GM18526 (cell line): Measurements from ENCODE around the gene TMIE.

Experiments used
- POLR2A ChIP-seq: IDR thresholded peaks from 3 replicates; pipeline ENCODE4 v1.6.1; 2011; ENCODE audit not compliant: insufficient read length; ENCODE audit errors: extremely low read depth

Gene TMIE

DNA sequence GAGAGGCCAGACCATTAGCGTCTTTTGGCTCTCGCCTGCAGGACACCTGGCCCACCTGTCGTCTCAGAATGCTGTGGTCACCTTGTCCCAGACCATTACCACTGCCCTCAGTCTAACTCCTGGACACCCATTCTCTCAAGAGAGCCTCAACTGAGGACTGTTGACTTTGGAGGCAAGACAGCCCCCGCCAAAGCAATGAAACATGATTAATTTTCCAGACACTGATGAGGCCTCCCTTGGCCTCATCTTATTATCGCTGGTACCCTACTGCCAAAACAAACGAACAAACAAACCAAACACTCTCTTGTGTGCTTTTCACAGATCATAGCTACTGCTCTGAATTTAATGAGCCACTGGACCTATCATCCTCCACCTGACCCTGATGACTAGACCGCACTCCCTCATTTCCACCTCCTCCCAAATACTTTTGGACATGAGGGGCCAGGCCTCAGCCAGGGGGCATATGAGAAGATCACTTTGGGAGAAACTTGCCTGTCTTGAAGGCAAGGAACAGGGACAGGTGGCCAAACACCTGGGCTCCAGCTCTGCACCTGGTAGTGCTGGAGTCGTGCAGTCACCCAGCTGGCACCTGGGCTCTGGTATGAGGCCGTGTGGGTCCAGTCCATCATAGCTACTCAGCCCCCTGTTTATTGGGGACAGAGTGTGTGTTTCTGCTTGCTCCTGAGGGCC, 35.3 kb upstream of the TMIE start:
- no peak for TF ChIP-seq POLR2A

DNA sequence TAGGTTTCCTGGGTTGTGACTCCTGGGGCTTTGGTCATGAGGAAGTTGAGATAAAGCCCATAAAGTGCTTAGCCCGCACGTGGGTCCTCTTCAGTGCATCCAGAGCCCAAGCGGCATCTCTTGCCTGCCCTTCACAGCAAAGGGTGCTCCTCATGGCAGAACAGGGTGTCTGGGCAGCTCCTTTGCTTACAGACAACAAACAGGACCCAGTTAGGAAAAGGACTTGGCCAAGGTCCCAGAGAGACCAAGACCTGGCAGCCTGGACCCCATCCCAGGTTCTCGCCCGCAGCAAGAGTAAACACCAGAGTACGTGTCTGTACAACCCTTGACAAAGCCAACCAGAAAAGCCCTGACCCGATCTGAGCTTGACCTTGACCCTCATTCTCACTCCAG, 34.7 kb upstream of the TMIE start:
- TF ChIP-seq POLR2A, result no peak

DNA sequence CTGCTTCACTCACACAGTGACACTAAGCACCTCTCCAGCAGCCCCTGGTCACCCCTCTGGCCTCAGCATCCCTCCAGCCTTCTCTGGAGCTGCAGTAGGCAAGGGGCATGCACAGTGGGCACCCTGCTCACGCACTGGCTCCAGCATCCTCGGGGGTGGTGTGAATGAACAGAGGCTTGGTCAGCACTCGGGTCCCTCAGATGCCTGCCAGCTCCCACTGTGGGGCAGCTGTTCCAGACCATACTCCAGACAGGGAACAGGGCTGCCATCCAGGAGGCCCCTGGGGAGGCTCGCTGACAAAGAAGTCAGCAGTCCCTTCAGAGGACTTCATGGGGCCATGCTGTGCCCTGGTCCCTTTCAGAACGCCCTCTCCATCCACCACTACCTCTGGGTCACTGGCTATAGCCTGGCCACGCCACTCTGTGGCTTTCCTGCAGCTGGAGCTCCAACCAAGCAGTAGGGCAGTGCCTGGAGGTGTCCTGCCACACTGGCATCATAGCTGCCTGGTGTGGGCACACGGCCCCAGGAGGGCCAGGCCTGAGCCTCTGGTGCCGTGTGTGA, 34.1 kb upstream of the TMIE start:
- TF ChIP-seq POLR2A, result no peak

DNA sequence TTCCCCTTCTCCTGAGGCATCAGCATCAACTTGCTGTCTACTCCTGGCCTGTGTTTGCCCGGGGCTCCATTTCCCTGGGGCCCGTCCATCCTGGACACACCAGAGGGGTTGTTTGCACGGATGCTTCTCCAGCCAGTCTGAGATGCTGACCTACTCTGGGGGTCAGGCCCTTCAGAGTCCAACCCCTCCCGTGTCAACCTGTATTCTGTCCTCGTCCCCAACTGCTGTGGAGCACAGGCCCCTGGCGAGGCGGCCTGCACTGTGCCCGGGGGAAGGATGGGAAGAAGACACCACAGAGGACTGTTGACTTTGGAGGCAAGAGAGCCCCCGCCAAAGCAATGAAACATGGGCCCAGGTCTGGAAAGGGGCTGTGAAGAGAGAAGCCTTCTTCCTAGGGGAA, 33.5 kb upstream of the TMIE start:
- no peak for TF ChIP-seq POLR2A

DNA sequence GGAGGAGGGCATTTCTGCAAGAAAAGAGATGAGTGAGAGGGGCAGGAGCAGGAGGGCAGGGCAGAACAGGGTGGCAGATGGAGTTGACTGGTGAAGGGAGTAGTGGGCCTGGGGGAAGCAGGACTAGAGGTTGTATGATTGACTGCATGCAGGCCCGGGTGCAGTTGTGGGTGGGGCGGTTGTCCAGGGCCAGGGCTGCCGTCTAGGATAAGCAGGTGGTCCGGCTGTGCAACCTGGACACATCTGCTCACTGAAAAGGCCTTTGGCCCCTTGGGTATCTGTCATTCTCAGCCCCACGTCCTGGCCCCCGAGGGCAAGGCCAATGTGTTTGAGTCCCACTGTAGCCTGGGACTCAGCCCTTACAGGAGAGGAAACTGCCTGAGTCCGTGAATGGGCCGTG, 33.1 kb upstream of the TMIE start:
- TF ChIP-seq POLR2A, result no peak

DNA sequence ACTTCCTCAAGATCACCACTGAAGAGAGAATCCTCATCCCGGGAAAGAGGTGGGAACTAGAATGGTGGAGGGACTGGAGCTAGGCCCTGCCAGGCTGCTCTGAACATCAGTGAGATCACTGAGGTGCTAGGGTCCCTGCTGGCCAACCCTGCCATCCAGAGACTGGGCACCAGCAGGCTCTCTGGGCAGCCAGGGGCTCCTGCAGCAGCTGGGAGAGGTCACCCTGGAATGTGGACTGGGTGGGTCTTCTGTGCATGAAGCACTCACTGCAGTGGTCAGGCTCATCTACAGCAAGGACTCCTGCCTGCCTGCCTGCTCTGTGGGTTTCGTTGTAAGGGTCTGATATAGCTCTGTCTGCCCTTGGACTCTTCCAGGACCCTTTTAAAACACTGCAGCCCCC, 32.6 kb upstream of the TMIE start:
- TF ChIP-seq POLR2A, result no peak

DNA sequence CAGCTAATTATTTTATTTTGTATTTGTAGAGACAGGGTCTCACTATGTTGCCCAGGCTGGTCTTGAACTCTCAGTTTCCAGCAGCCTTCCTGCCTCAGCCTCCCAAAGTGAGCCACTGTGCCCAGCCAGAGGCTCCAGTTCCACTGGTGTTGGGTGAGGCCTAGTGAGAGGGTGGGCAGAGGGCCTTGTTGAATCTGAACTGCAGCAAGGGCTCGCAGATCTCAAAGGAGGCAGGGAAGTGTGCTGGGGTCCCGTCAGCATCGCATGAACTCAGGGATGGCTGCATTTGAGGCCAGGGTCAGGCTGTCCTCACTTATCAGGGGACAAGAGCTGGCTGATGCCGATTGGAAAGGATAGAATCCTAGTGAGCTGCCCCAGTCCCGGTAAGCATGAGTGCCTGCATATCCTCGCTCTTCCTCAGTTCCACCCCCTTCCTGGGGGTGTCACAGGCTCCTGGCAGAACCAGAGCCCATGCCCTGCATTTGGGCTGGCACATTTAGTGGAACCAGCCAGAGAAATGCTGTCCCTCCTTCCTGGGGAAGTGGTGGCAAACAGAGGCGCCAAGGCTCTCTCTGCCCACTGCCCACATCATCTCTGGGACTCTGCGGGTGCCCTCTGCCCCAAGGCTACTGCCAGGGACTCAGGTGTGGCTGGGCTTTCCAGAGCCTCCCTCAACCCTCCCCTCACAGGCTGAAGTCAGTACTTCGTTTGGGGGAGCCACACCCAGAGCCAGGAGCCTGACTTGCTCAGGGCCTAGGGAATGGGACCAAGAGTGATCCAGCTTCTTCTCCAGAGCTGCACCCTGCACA, 31.8 kb upstream of the TMIE start:
- no peak for TF ChIP-seq POLR2A

DNA sequence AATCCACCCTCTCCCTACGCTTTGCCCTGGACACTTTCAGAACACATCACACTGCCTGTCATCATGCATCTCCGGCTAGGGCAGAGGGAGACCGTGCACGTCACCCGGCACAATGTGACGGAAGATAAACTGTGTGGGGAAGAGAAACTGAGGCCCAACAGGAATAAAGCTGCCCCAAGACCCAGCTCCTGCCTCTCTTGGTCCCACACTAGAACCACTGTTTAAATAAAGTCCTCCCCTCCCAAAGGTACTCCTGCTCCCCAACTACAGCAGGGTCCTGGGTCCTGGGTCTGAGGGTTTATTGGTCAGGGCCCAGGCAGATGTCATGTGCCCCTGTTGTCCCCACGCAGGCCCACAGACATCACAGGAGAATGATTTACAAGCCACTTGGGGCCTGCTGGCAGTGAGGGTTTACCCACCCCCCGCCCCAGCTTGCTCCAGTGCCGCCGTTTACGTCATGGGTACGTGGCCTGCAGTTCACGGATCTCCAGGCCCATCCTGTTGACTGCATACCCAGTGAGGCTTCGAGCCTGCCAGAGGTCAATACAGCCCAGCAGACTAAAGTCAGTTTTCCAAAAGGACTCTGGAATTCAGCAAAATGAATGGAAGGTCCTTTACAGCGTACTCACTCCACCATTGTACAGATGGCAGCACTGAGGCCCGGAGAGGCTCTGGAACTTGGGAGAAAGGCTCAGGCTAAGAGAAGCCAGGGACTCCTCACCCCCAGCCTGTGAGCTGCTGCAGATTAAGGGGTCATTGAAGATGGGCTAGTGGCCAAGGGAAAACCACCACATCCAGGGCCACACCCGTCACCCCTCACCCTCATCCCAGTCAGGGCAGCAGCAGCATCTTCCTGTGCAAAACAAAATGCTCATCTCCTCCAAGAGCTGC, 30.9 kb upstream of the TMIE start:
- no peak for TF ChIP-seq POLR2A

DNA sequence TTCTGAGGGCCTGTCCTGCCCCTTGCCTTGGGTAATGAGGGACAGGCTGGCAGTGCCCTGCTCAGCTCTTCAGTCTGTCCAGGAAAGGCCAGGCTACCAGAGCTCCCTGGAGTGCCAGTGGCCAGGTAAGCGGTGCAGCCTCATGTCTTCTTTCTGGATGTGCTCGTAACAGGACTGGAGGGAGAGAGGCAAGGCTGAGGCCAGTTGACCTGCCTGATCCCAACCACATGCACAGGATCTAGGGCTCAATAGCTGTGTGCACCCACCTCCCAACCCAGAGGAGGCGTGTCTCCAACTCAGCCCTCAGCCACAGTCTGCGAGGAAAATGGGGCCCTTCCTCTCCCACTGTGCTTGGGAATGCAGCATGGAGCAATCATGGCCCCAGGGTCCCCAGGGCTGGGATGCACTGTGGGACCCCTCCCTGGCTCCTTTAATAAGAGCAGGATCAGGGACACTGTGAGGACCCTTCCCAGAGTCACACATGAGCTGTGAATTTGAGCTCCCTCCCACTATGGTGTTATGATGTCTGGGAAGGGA, 30.2 kb upstream of the TMIE start:
- no peak for TF ChIP-seq POLR2A

DNA sequence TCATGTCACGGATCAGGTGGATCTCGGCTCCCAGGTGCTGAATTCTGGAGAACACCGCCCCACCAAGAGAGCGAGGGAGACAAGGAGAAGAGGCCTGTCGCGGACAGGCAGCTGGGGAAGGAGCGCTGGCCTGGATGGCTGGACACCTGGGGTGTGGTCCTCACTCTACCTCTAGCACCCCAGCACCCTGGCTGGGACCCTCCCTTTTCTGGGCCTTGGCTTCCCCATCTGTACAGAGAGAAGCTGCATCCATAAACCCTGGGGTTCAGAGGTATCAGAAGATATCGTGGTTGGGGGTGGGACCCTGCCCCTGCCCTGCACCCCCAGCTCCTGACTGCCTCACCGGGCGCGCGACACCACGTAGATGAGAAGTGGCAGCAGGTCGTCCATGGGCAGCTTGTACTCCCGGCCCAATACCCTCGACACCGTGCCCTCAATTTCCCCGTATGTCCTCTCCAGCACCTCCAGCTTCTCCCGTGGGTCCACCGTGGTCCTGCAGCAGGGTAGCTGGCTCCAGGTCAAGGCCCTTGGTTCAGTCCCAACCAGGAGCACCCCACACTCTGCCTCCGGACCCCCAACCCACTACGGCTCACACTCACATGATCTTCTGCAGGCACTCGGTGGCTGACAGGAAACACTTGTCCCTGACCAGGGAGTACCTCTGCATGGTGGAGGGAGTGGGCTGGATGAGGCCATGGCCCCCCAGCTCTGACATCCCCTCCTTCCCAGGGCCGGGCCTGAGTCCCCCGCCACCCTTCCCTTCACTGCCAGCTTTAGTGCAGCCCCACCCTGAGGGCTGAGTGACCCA, 29.4 kb upstream of the TMIE start:
- no peak for TF ChIP-seq POLR2A

DNA sequence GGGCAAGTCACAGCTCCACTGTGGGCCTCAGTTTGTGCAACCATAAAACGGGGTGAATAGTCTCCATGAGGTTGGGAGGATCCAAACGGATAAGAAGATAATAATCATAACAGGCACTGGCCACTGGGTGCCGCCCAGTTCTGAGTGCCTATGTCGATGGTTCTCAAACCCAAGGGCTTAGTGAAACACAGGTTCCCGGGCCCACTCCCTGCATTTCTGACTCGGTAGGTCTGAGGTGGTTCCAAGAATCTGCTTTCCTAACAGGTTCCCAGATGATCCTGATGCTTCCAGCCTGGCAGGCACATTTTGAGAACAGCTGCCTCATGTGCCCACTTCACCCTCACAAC, 28.9 kb upstream of the TMIE start:
- no peak for TF ChIP-seq POLR2A

DNA sequence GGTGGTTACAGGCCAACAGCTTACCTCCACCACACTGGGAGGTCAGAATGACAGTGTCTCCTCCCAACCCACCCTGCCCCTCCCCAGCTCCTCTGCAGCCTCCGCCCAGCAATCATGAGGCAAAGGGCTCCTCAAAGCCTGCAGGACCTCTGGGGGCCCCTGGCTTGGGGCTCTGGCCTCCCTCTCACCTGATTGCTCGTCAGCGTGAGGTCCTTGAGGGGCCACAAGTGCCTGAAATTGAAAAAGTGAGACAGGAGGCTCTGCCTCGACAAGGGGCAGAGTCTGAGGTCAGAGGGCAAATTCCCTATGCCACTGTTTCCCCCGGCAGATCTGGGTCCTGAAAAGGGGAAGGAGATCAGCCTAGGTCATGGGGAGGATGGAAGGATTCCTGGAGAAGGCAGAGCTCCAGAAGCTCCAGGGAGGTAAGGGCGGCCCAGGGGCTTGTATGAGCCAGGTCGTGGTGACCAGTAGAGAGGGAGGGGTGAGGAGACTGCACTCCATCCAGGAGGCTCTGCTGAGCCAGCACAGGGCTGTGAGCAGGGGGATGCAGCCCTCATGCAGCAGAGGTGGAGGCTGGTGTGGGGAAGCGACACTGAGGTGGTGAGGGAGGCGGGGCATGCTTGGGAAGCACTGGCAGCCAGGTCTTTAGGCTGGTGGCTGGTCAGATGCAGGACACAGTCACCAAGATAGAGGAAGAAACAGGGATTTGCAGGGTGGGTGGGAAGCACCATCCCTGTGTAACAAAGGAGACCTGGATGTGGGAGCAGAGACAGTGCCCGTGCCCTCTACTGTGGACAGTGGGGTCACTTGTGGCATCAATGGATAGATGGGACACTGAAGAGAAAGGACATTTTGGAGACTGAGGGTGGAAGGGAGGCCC, 27.8 kb upstream of the TMIE start:
- TF ChIP-seq POLR2A, result no peak

DNA sequence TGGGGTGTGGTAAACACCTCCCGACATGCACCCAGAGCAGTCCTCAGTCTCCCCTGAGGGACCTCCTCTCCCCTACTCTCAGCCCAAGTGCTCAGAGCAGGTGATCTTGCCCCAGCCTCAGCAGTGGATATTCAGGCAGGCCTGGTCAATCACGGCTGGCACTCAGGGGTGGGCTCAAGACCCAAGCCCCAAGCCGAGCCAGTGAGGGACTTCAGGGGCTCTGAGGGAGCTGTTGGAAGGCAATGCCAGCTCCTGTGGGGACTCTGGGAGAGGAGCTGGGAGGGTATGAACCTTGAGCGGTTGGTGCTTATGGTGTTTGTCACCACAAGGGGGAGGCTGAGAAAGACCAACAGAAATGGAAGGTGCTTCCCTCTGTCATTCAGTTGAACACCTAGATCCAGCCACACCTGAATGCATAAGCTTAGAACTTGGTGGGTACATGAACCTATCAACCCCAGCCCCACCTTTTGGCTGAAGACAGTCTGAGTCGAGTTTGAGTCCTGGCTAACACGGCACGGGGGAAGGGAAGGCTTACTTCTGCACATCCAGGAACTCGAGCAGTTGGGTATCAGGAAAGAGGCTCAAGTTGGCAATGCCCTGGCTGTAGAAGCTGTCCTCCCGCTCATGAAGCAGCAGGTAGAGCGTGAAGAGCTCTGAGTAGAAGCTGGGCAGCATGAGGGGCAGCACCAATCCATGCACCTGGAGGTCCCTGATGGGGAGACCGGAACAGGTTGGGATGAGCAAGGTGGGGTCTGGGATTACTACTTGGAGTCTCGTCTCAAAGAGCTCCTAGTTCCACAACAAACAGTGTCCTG, 27.0 kb upstream of the TMIE start:
- TF ChIP-seq POLR2A, result no peak
